NT2/D1 (cell line): ENCODE measurements around the gene SYT15.
"Not testable (repeated sequence)": the region's sequence is repeated elsewhere in the genome, so short reads cannot be mapped to it uniquely, and the experiment has no call there.

Experiments used
- SUZ12 ChIP-seq: IDR thresholded peaks from 2 replicates; pipeline ENCODE4 v1.6.1; 2011; ENCODE audit not compliant: insufficient read length, insufficient read depth; ENCODE audit errors: extremely low read depth
- YY1 ChIP-seq: IDR thresholded peaks from 2 replicates; pipeline ENCODE4 v1.6.1; 2011; ENCODE audit not compliant: insufficient read length, insufficient read depth
- ZNF274 ChIP-seq: IDR thresholded peaks from 2 replicates; pipeline ENCODE4 v1.6.1; 2011; ENCODE audit warnings: mild to moderate bottlenecking, low read depth, low read length

GRCh38 chr10:46578474-46579178 is at the start of gene SYT15:
- TF ChIP-seq YY1, ZNF274, SUZ12: not testable (repeated sequence)
